Progenitor cell of endocrine pancreas (in vitro differentiated cells): Measurements from ENCODE around the gene SCYGR4. TPM values are rescaled to one million over a fixed set of nuclear protein-coding genes. Genes with fewer than 3 reads are reported as not detected.
"Not testable (repeated sequence)": the region's sequence is repeated elsewhere in the genome, so short reads cannot be mapped to it uniquely, and the experiment has no call there.

ENCODE experiments used
- DNase-seq: peaks from one replicate; pipeline ENCODE4 v3.0.0; 2021; ENCODE audit warnings: low spot score; ENCODE audit not compliant: unreplicated experiment
- H3K27ac Mint-ChIP-seq: 2 replicates; pipeline ENCODE4 v1.8.0; 2021; ENCODE audit warnings: mild to moderate bottlenecking, moderate library complexity, mixed read lengths
- H3K27me3 Mint-ChIP-seq: 2 replicates; pipeline ENCODE4 v1.8.0; 2021; ENCODE audit warnings: mixed read lengths
- H3K36me3 Mint-ChIP-seq: 2 replicates; pipeline ENCODE4 v1.8.0; 2022; ENCODE audit warnings: mixed read lengths; ENCODE audit not compliant: insufficient read depth
- H3K4me1 Mint-ChIP-seq: 2 replicates; pipeline ENCODE4 v1.8.0; 2021; ENCODE audit warnings: low read depth, mixed read lengths
- H3K4me3 Mint-ChIP-seq: 2 replicates; pipeline ENCODE4 v1.8.0; 2021; ENCODE audit warnings: low read depth, mild to moderate bottlenecking, moderate library complexity, mixed read lengths
- H3K9me3 Mint-ChIP-seq: 2 replicates; pipeline ENCODE4 v1.8.0; 2021; ENCODE audit warnings: low read depth, mixed read lengths
- total RNA-seq: library from RNA; stranded (reverse); gene quantifications from 2 replicates; pipeline ENCODE4 v1.2.1, GENCODE V29; 2021
- TF ChIP-seq, protein P1 (sequence below): fragments of 200-600 bp; sonication (generic); IDR thresholded peaks from one replicate; pipeline ENCODE4 v1.5.0; 2021; ENCODE audit warnings: antibody characterized with exemption, mild to moderate bottlenecking; ENCODE audit not compliant: unreplicated experiment

The SCYGR4 gene
- total RNA-seq, 1 donor from 2014 or later = not detected

DNA sequence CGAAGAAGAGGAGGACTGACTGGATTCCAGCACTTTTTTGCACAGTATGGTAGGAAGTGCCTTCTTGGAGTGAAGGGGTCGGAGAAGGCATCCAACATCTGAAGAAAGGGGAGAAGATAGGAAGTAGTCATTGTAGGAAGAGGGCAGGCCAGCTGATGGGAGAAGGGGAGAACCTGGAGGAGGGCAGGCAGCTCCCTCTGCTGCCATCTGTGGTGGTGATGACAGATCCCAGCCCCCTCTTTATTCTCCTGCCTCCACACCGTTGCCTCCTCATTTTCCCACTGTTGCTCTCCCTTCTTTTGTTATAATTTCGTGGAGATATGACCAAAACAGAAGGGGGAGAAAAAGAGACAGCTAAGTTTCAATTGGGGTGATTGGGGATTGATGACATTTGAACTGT is 21.5 kb upstream of the SCYGR4 start:
- H3K27ac Mint-ChIP-seq = no peak overlapping the region
- H3K9me3 Mint-ChIP-seq = no peaks in the 10 kb centered on the region
- peaks cover 5% of the 10 kb centered on the region for H3K27me3 Mint-ChIP-seq
- no peak for DNase-seq
- H3K4me1 Mint-ChIP-seq = peaks cover 7% of the 10 kb centered on the region
- no peak overlapping the region for H3K4me3 Mint-ChIP-seq
- H3K36me3 Mint-ChIP-seq = no peaks in the 10 kb centered on the region
- TF ChIP-seq, protein P1, sequence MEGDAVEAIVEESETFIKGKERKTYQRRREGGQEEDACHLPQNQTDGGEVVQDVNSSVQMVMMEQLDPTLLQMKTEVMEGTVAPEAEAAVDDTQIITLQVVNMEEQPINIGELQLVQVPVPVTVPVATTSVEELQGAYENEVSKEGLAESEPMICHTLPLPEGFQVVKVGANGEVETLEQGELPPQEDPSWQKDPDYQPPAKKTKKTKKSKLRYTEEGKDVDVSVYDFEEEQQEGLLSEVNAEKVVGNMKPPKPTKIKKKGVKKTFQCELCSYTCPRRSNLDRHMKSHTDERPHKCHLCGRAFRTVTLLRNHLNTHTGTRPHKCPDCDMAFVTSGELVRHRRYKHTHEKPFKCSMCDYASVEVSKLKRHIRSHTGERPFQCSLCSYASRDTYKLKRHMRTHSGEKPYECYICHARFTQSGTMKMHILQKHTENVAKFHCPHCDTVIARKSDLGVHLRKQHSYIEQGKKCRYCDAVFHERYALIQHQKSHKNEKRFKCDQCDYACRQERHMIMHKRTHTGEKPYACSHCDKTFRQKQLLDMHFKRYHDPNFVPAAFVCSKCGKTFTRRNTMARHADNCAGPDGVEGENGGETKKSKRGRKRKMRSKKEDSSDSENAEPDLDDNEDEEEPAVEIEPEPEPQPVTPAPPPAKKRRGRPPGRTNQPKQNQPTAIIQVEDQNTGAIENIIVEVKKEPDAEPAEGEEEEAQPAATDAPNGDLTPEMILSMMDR = no peak

DNA sequence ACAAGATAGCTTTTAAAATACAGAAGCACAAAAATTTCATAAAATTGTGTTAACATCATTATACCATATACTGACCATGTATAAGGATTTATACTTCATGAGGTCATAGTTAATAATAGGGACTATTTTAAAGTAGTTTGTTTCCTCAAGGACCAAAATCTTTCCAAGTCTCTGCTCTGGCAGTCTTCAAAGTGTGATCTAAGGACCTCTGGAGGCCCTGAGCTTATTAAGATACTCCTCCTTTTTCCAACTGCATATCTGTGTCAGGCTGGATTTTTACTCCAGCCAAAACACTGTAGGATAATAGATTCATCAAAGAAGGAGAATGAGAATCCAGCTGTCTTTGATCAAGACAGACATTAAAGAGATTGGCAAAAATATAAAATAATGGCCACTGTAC is 20.3 kb upstream of the SCYGR4 start:
- peaks cover 5% of the 10 kb centered on the region for H3K27me3 Mint-ChIP-seq
- H3K9me3 Mint-ChIP-seq = peaks cover 2% of the 10 kb centered on the region
- TF ChIP-seq, protein P1 = no peak
- H3K4me3 Mint-ChIP-seq = no peak overlapping the region
- no peaks in the 10 kb centered on the region for H3K36me3 Mint-ChIP-seq
- peaks cover 7% of the 10 kb centered on the region for H3K4me1 Mint-ChIP-seq
- DNase-seq = no peak
- peak overlapping the region; percentile 30 for H3K27ac Mint-ChIP-seq

DNA sequence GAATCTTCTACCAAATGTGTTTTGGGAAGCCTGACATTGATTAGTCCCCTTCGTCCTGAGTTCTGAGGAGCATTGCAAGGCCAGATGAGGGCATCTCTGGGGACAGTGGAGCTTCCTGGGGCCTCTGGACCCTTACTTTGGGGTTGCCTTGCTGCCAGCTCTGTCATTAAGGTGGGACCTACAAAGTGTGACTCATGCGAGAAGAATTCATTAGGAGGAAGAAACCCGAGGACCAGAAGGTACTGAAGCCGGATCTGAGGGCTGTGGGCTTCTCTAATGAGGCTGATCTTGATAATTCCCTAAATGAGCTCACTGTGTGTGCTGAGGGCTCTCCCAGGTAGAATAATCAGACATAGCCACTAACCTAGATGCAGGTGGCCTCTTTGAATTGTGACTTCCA is 19.3 kb upstream of the SCYGR4 start:
- Mint-ChIP-seq H3K27ac (peak overlapping the region; percentile 78), H3K27me3 (peaks cover 5% of the 10 kb centered on the region), H3K4me1 (peaks cover 7% of the 10 kb centered on the region), H3K9me3 (peaks cover 3% of the 10 kb centered on the region), H3K4me3 (no peak overlapping the region), H3K36me3 (no peaks in the 10 kb centered on the region)
- no peak for DNase-seq
- TF ChIP-seq, protein P1 = no peak

DNA sequence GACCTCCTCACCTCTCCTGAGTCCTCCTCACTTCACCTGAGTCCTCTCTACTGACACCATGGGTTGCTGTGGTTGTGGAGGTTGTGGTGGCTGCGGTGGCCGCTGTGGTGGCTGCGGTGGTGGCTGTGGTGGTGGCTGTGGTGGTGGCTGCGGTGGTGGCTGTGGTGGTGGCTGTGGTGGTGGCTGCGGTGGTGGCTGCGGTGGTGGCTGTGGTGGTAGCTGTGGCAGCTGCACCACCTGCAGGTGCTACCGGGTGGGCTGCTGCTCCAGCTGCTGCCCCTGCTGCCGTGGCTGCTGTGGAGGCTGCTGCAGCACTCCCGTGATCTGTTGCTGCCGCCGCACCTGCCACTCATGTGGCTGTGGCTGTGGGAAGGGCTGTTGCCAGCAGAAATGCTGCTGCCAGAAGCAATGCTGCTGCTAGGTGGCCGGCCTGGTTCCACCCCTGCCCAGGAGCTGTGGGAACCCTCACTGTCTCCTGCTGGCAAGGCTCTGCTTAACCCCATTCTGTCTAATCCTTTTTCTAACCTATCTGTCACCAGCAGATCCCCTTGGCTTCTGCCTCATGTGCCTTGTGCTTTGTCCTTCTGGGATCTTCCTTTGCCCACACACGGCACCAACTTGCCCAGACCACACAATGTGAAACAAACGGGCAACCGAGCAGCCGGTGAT is 18.3 kb upstream of the SCYGR4 start, which contains the start of gene SCYGR2:
Gene SCYGR2 (plus strand): TSS at position 59 of the 669 bp plus-strand sequence. CDS start 0 bp downstream, at position 59.
- H3K27ac Mint-ChIP-seq = peak within 1 kb of the TSS; percentile 78
- H3K4me1 Mint-ChIP-seq, H3K27me3 Mint-ChIP-seq, H3K4me3 Mint-ChIP-seq, DNase-seq, H3K36me3 Mint-ChIP-seq, H3K9me3 Mint-ChIP-seq: not testable (repeated sequence)

DNA sequence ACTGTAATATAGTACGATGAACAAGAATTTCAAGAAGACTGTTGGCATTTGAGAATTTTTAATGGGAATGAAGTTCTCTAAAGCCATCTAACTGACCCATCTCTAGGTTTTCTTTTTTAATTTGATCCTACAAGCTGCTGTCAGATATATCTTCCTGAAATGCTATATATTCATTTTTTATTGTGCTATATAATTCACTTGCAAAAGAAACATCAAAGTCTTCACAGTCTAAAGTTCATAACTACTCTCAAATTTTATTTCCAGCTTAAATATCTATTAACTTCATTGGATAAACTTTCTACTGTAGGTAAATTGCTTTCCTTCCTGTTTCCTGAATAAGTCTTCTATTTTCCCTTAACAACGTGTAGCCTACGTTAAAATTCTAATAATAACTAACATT is 14.9 kb upstream of the SCYGR4 start:
- Mint-ChIP-seq H3K36me3 (no peaks in the 10 kb centered on the region), H3K27ac (no peak overlapping the region), H3K4me3 (no peak overlapping the region), H3K4me1 (peaks cover 7% of the 10 kb centered on the region), H3K9me3 (peaks cover 3% of the 10 kb centered on the region), H3K27me3 (peaks cover 3% of the 10 kb centered on the region)
- no peak for DNase-seq
- TF ChIP-seq, protein P1 = no peak

DNA sequence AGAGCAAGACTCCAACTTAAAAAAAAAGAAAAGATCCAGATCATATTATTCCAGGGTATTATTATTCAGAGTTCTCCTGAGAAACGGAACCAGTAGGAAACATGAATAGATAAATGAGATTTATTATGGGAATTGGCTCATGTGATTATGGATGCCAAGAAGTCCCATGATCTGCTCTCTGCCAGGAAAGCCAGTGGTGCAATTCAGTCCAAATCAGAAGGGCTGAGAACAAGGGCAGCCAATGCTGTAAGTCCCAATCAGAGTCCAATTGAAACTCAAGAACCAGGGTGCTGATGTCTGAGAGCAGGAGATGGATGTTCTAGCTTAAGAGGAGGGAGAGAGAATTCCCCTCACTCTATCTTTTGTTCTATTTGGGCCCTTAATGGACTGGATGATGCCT is 10.8 kb upstream of the SCYGR4 start:
- H3K36me3 Mint-ChIP-seq = no peaks in the 10 kb centered on the region
- H3K4me3 Mint-ChIP-seq = no peak overlapping the region
- no peak for DNase-seq
- H3K27me3 Mint-ChIP-seq = peaks cover 3% of the 10 kb centered on the region
- H3K4me1 Mint-ChIP-seq = no peaks in the 10 kb centered on the region
- TF ChIP-seq, protein P1 = no peak
- no peak overlapping the region for H3K27ac Mint-ChIP-seq
- peaks cover 3% of the 10 kb centered on the region for H3K9me3 Mint-ChIP-seq
